Fibroblast of villous mesenchyme (primary cell): ENCODE measurements around the gene SLC9A4. TPM values are rescaled to one million over a fixed set of nuclear protein-coding genes. Genes with fewer than 3 reads are reported as not detected.
A peak's percentile ranks its signal among the peaks of the same experiment; 100 is the strongest.
"Not testable (repeated sequence)": the region's sequence is repeated elsewhere in the genome, so short reads cannot be mapped to it uniquely, and the experiment has no call there.

Experiments used
- DNase-seq: peaks from one replicate; pipeline ENCODE4 v3.0.0-alpha.2; 2010; ENCODE audit warnings: low read depth
- H3K4me3 ChIP-seq: 2 replicates; pipeline ENCODE4 v1.5.1; 2011; ENCODE audit warnings: low read depth, mild to moderate bottlenecking, low read length
- CTCF ChIP-seq: IDR thresholded peaks from 2 replicates; pipeline ENCODE4 v1.5.1; 2012; ENCODE audit warnings: low read depth, mild to moderate bottlenecking, low read length; ENCODE audit not compliant: insufficient read depth
- total RNA-seq: library from RNA; depleted of rRNA; stranded (reverse); fragments of >200 nt; gene quantifications from 2 replicates; pipeline ENCODE4 v1.2.3, GENCODE V29; 2012

Gene SLC9A4
- total RNA-seq, 1 donor = not detected

GRCh38 chr2:102550151-102550550 lies 77.1 kb downstream of the SLC9A4 start:
- TF ChIP-seq CTCF = no peak
- no peak for DNase-seq
- H3K4me3 ChIP-seq = no peak overlapping the region

- TF ChIP-seq CTCF = no peak
- peak; percentile 18 for DNase-seq
- no peak overlapping the region for H3K4me3 ChIP-seq
These were observed 78.5 kb downstream of the SLC9A4 start for GRCh38 chr2:102551329-102552096.

DNA sequence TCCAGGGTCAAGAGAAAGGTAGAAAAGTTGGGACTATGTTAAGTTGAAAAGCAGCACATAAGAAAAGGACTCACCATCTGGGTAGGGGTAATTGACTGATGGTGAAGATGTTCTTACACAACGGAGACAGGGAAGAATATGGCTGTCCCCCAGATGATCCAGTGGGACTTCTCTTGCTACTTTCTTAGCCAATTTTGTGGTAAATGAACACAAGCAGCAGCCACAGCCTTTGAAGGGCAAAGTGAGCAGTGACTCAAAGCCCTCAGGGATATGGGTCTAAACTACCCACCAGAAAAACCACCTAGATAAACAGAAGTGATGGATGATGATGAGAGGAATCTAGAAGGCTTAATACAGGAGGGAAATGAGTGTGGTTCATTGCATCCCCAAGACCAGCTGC lies 80.6 kb downstream of the SLC9A4 start:
- H3K4me3 ChIP-seq = no peak overlapping the region
- TF ChIP-seq CTCF = no peak
- DNase-seq = no peak

DNA sequence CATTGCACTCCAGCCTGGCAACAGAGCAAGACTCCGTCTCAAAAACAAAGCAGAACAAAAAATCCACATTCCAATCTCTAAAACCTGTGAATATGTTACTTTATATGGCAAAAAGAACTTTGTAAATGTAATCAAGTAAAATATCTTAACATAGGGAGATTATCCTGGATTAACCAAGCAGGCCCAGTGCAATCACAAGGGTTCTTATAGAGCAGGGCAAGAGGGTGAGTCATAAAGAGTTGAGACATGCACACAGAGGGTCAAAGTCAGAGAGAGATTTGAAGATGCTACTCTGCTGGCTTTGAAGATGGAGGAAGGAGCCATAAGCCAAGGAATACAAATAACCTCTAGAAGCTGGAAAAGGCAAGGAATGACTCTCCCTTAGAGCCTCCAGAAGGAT lies 85.4 kb downstream of the SLC9A4 start:
- H3K4me3 ChIP-seq = no peak overlapping the region
- no peak for TF ChIP-seq CTCF
- peak; percentile 63 for DNase-seq

GRCh38 chr2:102562542-102562941 lies 89.5 kb downstream of the SLC9A4 start:
- not testable (repeated sequence) for DNase-seq, H3K4me3 ChIP-seq

DNA sequence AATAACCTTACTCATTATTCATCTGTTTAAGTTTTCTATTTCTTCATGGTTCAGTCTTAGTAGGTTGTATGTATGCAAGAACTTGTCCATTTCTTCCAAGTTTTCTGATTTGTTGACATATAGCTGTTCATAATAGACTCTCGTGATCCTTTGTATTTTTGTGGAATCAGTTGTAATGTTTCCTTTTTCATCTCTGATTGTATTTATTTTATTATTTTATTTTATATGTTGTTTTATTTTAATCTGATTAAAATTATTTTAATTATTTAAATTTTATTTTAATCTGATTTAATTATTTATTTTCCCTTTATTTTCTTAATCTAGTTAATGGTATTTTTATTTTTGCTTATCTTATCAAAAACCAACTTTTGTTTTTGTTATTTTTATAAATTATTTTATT lies 102.9 kb downstream of the SLC9A4 start:
- no peak for TF ChIP-seq CTCF
- no peak for DNase-seq
- H3K4me3 ChIP-seq = no peak overlapping the region

DNA sequence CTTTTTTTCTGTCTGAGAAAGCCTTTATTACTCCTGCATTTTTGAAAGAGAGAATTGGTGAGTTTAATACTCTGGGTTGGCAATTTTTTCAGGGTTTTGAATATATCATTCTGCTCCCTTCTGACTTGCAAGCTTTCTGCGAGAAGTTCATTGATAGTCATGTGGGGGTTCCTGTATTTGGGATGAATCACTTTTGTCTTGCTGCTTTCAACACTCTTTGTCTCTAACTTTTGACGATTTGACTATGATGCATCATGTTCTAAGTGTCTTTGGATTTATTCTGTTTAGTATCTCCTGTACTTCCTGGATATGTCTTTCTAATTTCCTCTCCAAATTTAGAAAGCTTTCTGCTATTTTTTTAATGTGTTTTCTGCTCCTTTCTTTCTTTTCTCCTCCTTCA lies 105.3 kb downstream of the SLC9A4 start:
- no peak for DNase-seq
- no peak overlapping the region for H3K4me3 ChIP-seq
- TF ChIP-seq CTCF = no peak
